Uterus (tissue), 2 donors: ENCODE results near the gene SCTR.

Experiments used
- POLR2A ChIP-seq, 2 donors: fragments of 450-650 bp; IDR thresholded peaks; one replicate each; pipeline ENCODE4 v1.6.1; 2016; ENCODE audit warnings: antibody characterized with exemption in 2 of 2, mild to moderate bottlenecking in 1 of 2, moderate library complexity in 1 of 2
- TF ChIP-seq, protein P1 (sequence below), 4 experiments: fragments of 200-600 bp in 2 of 4; fragments of 450-650 bp in 2 of 4; sonication (generic) in 2 of 4; IDR thresholded peaks; one replicate each; pipeline ENCODE4 v1.5.1; 2016 to 2019; ENCODE audit warnings: antibody characterized with exemption in 4 of 4, mild to moderate bottlenecking in 2 of 4, moderate library complexity in 1 of 4

DNA sequence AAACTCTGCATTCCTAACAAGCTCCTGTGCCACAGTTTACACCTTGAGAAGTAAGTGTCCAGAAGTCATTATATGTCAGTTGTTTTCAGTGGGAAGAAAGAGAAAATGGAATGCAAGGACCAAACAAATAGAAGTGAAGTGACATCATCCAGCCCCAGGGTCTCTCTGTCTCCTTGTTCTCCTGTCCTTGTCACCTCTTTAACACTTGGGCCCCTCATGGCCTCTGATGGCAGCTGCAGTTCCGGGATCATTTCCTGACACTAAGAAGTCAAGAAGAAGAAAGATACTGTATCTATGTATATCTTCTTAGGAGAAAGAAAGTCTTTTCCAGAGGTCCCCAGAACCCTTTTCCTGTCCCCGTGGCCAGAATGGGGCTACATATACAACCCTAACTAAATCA, 17.2 kb upstream of the SCTR start:
- TF ChIP-seq, protein P1, sequence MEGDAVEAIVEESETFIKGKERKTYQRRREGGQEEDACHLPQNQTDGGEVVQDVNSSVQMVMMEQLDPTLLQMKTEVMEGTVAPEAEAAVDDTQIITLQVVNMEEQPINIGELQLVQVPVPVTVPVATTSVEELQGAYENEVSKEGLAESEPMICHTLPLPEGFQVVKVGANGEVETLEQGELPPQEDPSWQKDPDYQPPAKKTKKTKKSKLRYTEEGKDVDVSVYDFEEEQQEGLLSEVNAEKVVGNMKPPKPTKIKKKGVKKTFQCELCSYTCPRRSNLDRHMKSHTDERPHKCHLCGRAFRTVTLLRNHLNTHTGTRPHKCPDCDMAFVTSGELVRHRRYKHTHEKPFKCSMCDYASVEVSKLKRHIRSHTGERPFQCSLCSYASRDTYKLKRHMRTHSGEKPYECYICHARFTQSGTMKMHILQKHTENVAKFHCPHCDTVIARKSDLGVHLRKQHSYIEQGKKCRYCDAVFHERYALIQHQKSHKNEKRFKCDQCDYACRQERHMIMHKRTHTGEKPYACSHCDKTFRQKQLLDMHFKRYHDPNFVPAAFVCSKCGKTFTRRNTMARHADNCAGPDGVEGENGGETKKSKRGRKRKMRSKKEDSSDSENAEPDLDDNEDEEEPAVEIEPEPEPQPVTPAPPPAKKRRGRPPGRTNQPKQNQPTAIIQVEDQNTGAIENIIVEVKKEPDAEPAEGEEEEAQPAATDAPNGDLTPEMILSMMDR (IDR thresholded peaks at IDR 0.05): no peak
- no peak for TF ChIP-seq POLR2A (IDR thresholded peaks at IDR 0.05)
